Measurements from ENCODE around the gene ASCL4. TPM values are rescaled to one million over a fixed set of nuclear protein-coding genes. Genes with fewer than 3 reads are reported as not detected.

Gene ASCL4
- total and polyA plus RNA-seq, 2 experiments from 2014 or later = not detected

DNA sequence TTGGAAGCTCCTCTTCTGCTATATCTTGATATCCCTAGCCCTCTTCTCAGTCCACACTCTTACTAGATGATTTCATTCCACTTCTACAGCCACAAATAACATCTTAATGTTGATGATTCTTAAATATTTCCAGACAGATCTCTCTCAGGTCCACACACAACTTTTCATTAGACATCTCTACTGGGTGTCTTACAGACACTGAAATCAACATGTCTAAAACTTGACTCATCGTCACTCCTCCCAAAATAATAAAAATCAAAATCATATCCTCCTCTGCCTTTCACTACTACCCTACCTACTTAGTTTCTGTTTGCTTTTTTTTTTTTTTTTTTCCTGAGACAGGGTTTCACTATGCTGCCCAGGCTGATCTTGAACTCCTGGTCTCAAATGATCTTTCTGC, 25.4 kb upstream of the ASCL4 start:
- ATAC-seq = no peak
- H3K27ac Mint-ChIP-seq = no peak overlapping the region
- no peaks in the 10 kb centered on the region for H3F3A ChIP-seq (replicated peaks; ENCODE audit: low read depth)
- no peak overlapping the region for H3K4me2 ChIP-seq
- peaks cover 48% of the 10 kb centered on the region for H3K36me3 Mint-ChIP-seq (ENCODE audit: low read depth)
- no peaks in the 10 kb centered on the region for H3K27me3 ChIP-seq (ENCODE audit: insufficient read depth)
- H3K4me3 ChIP-seq = no peak overlapping the region
- peaks cover 17% of the 10 kb centered on the region for H4K20me1 ChIP-seq (replicated peaks; ENCODE audit: insufficient read depth)
- no peaks in the 10 kb centered on the region for H3K4me1 Mint-ChIP-seq
- no peaks in the 10 kb centered on the region for H3K27me3 Mint-ChIP-seq (ENCODE audit: insufficient read depth, low read depth, poor library complexity)
- H3K9me3 Mint-ChIP-seq = no peaks in the 10 kb centered on the region
- no peak overlapping the region for H3K4me3 Mint-ChIP-seq
- peaks cover 13% of the 10 kb centered on the region for H3K79me2 ChIP-seq (replicated peaks; ENCODE audit: insufficient read depth)
- H3K4me1 ChIP-seq (ENCODE audit: insufficient read depth) = no peaks in the 10 kb centered on the region
- no peak overlapping the region for H2AFZ ChIP-seq
- TF ChIP-seq ZNF114 (CRISPR knock-in tag; IDR thresholded peaks at IDR 0.05) (no peak), NANOG (IDR thresholded peaks at IDR 0.05; ENCODE audit: borderline replicate concordance) (no peak), JUNB (IDR thresholded peaks at IDR 0.05; ENCODE audit: unreplicated experiment) (no peak), STAT1 (IDR thresholded peaks at IDR 0.05; ENCODE audit: unreplicated experiment) (no peak)
- TF ChIP-seq, protein P1, sequence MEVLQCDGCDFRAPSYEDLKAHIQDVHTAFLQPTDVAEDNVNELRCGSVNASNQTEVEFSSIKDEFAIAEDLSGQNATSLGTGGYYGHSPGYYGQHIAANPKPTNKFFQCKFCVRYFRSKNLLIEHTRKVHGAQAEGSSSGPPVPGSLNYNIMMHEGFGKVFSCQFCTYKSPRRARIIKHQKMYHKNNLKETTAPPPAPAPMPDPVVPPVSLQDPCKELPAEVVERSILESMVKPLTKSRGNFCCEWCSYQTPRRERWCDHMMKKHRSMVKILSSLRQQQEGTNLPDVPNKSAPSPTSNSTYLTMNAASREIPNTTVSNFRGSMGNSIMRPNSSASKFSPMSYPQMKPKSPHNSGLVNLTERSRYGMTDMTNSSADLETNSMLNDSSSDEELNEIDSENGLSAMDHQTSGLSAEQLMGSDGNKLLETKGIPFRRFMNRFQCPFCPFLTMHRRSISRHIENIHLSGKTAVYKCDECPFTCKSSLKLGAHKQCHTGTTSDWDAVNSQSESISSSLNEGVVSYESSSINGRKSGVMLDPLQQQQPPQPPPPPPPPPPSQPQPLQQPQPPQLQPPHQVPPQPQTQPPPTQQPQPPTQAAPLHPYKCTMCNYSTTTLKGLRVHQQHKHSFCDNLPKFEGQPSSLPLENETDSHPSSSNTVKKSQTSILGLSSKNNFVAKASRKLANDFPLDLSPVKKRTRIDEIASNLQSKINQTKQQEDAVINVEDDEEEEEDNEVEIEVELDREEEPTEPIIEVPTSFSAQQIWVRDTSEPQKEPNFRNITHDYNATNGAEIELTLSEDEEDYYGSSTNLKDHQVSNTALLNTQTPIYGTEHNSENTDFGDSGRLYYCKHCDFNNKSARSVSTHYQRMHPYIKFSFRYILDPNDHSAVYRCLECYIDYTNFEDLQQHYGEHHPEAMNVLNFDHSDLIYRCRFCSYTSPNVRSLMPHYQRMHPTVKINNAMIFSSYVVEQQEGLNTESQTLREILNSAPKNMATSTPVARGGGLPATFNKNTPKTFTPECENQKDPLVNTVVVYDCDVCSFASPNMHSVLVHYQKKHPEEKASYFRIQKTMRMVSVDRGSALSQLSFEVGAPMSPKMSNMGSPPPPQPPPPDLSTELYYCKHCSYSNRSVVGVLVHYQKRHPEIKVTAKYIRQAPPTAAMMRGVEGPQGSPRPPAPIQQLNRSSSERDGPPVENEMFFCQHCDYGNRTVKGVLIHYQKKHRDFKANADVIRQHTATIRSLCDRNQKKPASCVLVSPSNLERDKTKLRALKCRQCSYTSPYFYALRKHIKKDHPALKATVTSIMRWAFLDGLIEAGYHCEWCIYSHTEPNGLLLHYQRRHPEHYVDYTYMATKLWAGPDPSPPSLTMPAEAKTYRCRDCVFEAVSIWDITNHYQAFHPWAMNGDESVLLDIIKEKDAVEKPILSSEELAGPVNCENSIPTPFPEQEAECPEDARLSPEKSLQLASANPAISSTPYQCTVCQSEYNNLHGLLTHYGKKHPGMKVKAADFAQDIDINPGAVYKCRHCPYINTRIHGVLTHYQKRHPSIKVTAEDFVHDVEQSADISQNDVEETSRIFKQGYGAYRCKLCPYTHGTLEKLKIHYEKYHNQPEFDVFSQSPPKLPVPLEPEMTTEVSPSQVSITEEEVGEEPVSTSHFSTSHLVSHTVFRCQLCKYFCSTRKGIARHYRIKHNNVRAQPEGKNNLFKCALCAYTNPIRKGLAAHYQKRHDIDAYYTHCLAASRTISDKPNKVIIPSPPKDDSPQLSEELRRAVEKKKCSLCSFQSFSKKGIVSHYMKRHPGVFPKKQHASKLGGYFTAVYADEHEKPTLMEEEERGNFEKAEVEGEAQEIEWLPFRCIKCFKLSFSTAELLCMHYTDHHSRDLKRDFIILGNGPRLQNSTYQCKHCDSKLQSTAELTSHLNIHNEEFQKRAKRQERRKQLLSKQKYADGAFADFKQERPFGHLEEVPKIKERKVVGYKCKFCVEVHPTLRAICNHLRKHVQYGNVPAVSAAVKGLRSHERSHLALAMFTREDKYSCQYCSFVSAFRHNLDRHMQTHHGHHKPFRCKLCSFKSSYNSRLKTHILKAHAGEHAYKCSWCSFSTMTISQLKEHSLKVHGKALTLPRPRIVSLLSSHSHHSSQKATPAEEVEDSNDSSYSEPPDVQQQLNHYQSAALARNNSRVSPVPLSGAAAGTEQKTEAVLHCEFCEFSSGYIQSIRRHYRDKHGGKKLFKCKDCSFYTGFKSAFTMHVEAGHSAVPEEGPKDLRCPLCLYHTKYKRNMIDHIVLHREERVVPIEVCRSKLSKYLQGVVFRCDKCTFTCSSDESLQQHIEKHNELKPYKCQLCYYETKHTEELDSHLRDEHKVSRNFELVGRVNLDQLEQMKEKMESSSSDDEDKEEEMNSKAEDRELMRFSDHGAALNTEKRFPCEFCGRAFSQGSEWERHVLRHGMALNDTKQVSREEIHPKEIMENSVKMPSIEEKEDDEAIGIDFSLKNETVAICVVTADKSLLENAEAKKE (CRISPR knock-in tag; IDR thresholded peaks at IDR 0.05) = no peak
- H3K27ac ChIP-seq (ENCODE audit: low read depth) = no peak overlapping the region
- no peaks in the 10 kb centered on the region for H3K9me2 ChIP-seq (ENCODE audit: insufficient read depth)
- peaks cover 42% of the 10 kb centered on the region for H3K36me3 ChIP-seq (ENCODE audit: insufficient read depth)
- DNase-seq (ENCODE audit: low spot score) = no peak

DNA sequence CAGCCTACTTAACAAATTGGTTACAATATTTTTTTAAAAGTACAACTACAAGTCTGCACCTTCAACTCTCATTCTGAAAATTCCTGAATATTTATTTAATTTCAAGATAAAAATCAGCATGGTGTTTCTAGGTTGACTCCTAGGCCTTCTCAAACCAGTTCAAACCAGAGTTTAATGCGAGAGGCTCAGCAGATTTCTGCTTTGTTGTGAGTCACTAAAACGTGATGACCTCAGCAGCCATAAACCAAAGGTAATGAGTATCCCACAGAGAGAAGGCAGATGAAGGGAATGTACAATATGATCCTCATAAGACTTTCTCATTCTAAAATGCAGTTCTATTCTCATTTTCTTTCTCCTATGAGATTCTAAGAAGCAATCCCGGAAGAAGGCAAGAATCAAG, 15.1 kb upstream of the ASCL4 start:
- Mint-ChIP-seq H3K36me3 (ENCODE audit: low read depth) (peaks cover 18% of the 10 kb centered on the region), H3K4me3 (peak overlapping the region; percentile 92), H3K4me1 (peaks cover 15% of the 10 kb centered on the region; the same call in 2 of the 3 replicates), H3K27ac (no peak overlapping the region), H3K27me3 (ENCODE audit: insufficient read depth, low read depth, poor library complexity) (peaks cover 12% of the 10 kb centered on the region), H3K9me3 (no peaks in the 10 kb centered on the region)
- DNase-seq (ENCODE audit: low spot score) (no peak), ATAC-seq (no peak)
- Histone ChIP-seq H3K4me1 (ENCODE audit: insufficient read depth) (peaks cover 13% of the 10 kb centered on the region), H3K4me2 (peak overlapping the region; percentile 82), H3K4me3 (peak overlapping the region; percentile 81), H3K79me2 (replicated peaks; ENCODE audit: insufficient read depth) (peaks cover 33% of the 10 kb centered on the region), H3K27ac (ENCODE audit: low read depth) (no peak overlapping the region), H2AFZ (no peak overlapping the region), H3K27me3 (ENCODE audit: insufficient read depth) (no peaks in the 10 kb centered on the region), H3K36me3 (ENCODE audit: insufficient read depth) (peaks cover 26% of the 10 kb centered on the region), H3F3A (replicated peaks; ENCODE audit: low read depth) (no peaks in the 10 kb centered on the region), H4K20me1 (replicated peaks; ENCODE audit: insufficient read depth) (peaks cover 17% of the 10 kb centered on the region), H3K9me2 (ENCODE audit: insufficient read depth) (no peaks in the 10 kb centered on the region)
- TF ChIP-seq ZNF114 (CRISPR knock-in tag; IDR thresholded peaks at IDR 0.05) = no peak
- TF ChIP-seq NANOG (IDR thresholded peaks at IDR 0.05; ENCODE audit: borderline replicate concordance) = no peak
- TF ChIP-seq, protein P2, sequence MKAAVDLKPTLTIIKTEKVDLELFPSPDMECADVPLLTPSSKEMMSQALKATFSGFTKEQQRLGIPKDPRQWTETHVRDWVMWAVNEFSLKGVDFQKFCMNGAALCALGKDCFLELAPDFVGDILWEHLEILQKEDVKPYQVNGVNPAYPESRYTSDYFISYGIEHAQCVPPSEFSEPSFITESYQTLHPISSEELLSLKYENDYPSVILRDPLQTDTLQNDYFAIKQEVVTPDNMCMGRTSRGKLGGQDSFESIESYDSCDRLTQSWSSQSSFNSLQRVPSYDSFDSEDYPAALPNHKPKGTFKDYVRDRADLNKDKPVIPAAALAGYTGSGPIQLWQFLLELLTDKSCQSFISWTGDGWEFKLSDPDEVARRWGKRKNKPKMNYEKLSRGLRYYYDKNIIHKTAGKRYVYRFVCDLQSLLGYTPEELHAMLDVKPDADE (IDR thresholded peaks at IDR 0.05) = no peak
- no peak for TF ChIP-seq STAT1 (IDR thresholded peaks at IDR 0.05; ENCODE audit: unreplicated experiment)
- TF ChIP-seq, protein P3, sequence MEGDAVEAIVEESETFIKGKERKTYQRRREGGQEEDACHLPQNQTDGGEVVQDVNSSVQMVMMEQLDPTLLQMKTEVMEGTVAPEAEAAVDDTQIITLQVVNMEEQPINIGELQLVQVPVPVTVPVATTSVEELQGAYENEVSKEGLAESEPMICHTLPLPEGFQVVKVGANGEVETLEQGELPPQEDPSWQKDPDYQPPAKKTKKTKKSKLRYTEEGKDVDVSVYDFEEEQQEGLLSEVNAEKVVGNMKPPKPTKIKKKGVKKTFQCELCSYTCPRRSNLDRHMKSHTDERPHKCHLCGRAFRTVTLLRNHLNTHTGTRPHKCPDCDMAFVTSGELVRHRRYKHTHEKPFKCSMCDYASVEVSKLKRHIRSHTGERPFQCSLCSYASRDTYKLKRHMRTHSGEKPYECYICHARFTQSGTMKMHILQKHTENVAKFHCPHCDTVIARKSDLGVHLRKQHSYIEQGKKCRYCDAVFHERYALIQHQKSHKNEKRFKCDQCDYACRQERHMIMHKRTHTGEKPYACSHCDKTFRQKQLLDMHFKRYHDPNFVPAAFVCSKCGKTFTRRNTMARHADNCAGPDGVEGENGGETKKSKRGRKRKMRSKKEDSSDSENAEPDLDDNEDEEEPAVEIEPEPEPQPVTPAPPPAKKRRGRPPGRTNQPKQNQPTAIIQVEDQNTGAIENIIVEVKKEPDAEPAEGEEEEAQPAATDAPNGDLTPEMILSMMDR (conservative IDR thresholded peaks at IDR 0.05; ENCODE audit: low read depth in 2 of 2) = no peak
